AG10803 (cell line): ENCODE measurements around the gene TXNRD3.
"Not testable (repeated sequence)": the region's sequence is repeated elsewhere in the genome, so short reads cannot be mapped to it uniquely, and the experiment has no call there.

Source experiments
- DNase-seq: peaks from one replicate; pipeline ENCODE4 v3.0.0; 2010; ENCODE audit warnings: low read depth
- H3K4me3 ChIP-seq: 2 replicates; pipeline ENCODE4 v1.5.1; 2011; ENCODE audit warnings: mild to moderate bottlenecking, low read length, control low read depth
- TF ChIP-seq, protein P1 (sequence below): conservative IDR thresholded peaks from 2 replicates; pipeline ENCODE4 v1.5.1; 2011; ENCODE audit warnings: mild to moderate bottlenecking, low read length, control low read depth, inconsistent platforms

Gene TXNRD3

GRCh38 chr3:126612479-126613205, 42.3 kb downstream of the TXNRD3 start:
- TF ChIP-seq, protein P1, sequence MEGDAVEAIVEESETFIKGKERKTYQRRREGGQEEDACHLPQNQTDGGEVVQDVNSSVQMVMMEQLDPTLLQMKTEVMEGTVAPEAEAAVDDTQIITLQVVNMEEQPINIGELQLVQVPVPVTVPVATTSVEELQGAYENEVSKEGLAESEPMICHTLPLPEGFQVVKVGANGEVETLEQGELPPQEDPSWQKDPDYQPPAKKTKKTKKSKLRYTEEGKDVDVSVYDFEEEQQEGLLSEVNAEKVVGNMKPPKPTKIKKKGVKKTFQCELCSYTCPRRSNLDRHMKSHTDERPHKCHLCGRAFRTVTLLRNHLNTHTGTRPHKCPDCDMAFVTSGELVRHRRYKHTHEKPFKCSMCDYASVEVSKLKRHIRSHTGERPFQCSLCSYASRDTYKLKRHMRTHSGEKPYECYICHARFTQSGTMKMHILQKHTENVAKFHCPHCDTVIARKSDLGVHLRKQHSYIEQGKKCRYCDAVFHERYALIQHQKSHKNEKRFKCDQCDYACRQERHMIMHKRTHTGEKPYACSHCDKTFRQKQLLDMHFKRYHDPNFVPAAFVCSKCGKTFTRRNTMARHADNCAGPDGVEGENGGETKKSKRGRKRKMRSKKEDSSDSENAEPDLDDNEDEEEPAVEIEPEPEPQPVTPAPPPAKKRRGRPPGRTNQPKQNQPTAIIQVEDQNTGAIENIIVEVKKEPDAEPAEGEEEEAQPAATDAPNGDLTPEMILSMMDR, result no peak
- no peak for DNase-seq
- no peak overlapping the region for H3K4me3 ChIP-seq

- H3K4me3 ChIP-seq, result no peak overlapping the region
- TF ChIP-seq, protein P1, result no peak
- no peak for DNase-seq
Observed at GRCh38 chr3:126609909-126610308, 45.0 kb downstream of the TXNRD3 start.

DNA sequence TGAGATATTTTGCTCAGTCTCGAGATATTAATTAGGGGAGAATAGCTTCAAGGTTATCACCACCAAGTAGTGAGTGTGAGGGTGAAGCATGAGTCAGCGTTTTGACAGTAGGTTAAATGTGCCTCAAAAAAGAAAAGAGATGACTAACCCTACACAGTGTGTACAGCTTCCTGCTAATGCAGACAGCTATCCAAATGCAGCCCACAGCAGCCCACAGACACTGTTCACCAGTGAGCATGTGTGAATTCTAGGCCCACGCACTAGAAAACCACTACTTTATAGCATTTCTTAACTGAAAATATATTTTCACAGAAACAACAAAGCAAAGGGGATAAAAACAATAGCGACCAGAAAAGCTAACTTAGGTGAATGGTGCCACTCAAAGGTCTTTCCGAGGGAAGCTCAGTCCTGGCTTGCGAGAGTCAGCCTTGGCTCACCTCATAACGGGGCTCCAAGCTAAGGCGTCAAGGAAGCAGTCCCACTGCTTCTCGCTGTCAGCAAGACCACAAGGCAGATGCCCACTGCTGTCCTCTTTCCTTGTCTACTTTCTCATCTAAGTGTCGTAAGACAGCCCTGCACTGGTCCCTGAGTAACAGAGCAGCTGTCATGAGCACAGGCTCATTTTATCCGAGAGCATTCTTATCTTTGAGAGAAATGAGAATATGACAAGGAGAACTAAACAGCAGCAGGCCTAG, 47.6 kb downstream of the TXNRD3 start:
- no peak overlapping the region for H3K4me3 ChIP-seq
- TF ChIP-seq, protein P1, result no peak
- peak; percentile 52 for DNase-seq

DNA sequence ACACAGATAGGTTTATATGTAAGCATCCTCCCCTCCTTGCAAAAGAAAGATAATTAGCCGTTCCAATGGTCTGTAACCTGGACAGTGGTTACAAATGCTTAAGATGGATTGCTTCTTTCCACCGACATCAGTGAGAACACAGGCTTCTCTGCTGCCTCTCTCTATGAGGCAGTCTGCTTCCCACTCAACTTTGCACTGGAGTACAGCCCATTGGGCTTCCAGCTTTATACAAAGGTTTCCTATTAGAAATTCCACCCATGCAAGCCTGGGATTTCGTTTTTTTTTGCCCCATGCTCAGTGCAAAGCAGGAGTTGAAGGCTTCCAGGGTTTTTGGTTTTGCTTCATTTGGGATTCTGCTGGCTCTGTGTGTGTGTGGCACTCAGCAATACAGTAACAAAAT, 48.9 kb downstream of the TXNRD3 start:
- H3K4me3 ChIP-seq, result no peak overlapping the region
- no peak for DNase-seq
- TF ChIP-seq, protein P1, result no peak

GRCh38 chr3:126604691-126605090, 50.2 kb downstream of the TXNRD3 start:
- no peak for DNase-seq
- no peak overlapping the region for H3K4me3 ChIP-seq
- TF ChIP-seq, protein P1, result no peak

- no peak overlapping the region for H3K4me3 ChIP-seq
- TF ChIP-seq, protein P1, result no peak
- no peak for DNase-seq
Observed at GRCh38 chr3:126599101-126599500, 55.8 kb downstream of the TXNRD3 start.

DNA sequence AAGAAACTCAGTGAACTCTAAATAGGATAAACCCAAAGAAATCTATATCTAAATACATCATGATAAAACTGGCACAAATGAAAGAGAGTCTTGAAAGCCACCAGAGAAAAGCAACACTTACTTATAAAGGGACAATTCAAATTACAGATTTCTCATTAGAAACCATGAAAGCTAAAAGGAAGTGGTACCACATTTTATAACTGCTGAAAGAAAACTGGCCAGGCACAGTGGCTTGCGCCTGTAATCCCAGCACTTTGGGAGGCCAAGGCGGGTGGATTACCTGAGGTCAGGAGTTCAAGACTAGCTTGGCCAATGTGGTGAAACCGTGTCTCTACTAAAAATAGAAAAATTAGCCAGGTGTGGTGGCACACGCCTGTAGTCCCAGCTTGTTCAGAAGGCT, 59.4 kb downstream of the TXNRD3 start:
- not testable (repeated sequence) for DNase-seq, H3K4me3 ChIP-seq

DNA sequence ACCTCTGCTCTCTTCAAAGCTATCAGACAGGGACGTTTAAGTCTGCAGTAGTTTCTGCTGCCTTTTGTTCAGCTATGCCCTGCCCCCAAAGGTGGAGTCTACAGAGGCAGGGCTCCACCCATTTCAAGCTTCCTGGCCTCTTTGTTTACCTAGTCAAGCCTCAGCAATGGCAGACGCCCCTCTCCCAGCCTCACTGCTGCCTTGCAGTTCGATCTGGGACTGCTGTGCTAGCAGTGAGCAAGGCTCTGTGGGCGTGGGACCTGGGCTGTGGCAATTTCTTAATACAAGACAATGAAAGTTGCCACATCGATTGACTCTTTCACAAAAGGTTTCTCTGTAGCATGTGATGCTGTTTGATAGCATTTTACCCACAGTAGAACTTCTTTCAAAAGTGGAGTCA, 63.4 kb downstream of the TXNRD3 start:
- DNase-seq, H3K4me3 ChIP-seq: not testable (repeated sequence)
